MCF 10A (cell line): ENCODE results near the gene CBLC. TPM values are rescaled to one million over a fixed set of nuclear protein-coding genes. Genes with fewer than 3 reads are reported as not detected.

Experiments
- BruUV-seq: library from RNA; stranded (reverse); fragments of 400-500 nt; replicated peaks from 2 replicates; lab custom pipeline; 2021; lab: Mats Ljungman, UMichigan
- CTCF ChIA-PET: fragments of 300-600 bp; sonication (Branson Sonifier 250); formaldehyde crosslinking; extraction: SDS; loops from one replicate; lab custom pipeline; 2021; ENCODE audit warnings: antibody characterized with exemption, inconsistent platforms; lab: Yijun Ruan, JAX
- POLR2A ChIA-PET: fragments of 300-600, 350-650 bp; sonication (Branson Sonifier 250); formaldehyde crosslinking; extraction: SDS; loops from one replicate; lab custom pipeline; 2020; ENCODE audit warnings: antibody characterized with exemption, inconsistent platforms; lab: Yijun Ruan, JAX
- DNase-seq: peaks from one replicate; pipeline ENCODE4 v3.0.0-alpha.2; 2018; ENCODE audit not compliant: unreplicated experiment
- H3K27ac Mint-ChIP-seq: one replicate; pipeline ENCODE4 v1.8.0; 2022; ENCODE audit warnings: mild to moderate bottlenecking, low read depth, mixed read lengths; ENCODE audit not compliant: unreplicated experiment
- H3K27me3 Mint-ChIP-seq: one replicate; pipeline ENCODE4 v1.8.0; 2022; ENCODE audit warnings: mixed read lengths; ENCODE audit not compliant: insufficient read depth, unreplicated experiment
- H3K36me3 Mint-ChIP-seq: one replicate; pipeline ENCODE4 v1.8.0; 2022; ENCODE audit warnings: mild to moderate bottlenecking, moderate library complexity, mixed read lengths; ENCODE audit not compliant: insufficient read depth, unreplicated experiment
- H3K4me1 Mint-ChIP-seq: one replicate; pipeline ENCODE4 v1.8.0; 2022; ENCODE audit warnings: mixed read lengths; ENCODE audit not compliant: insufficient read depth, unreplicated experiment
- H3K4me3 Mint-ChIP-seq: one replicate; pipeline ENCODE4 v1.8.0; 2022; ENCODE audit warnings: mild to moderate bottlenecking, moderate library complexity, mixed read lengths; ENCODE audit not compliant: unreplicated experiment
- H3K9me3 Mint-ChIP-seq: one replicate; pipeline ENCODE4 v1.8.0; 2022; ENCODE audit warnings: mixed read lengths; ENCODE audit not compliant: unreplicated experiment
- CTCF ChIP-seq: fragments of 200-600 bp; IDR thresholded peaks from one replicate; pipeline ENCODE4 v1.8.0; 2022; ENCODE audit warnings: antibody characterized with exemption, mild to moderate bottlenecking; ENCODE audit not compliant: unreplicated experiment
- intact Hi-C: fragments of 100-400 bp; cut with micrococcal nuclease; formaldehyde crosslinking; loops from 2 replicates; pipeline ENCODE4 v1.14.1; 2022
- total RNA-seq: library from RNA; stranded (reverse); gene quantifications from 2 replicates; pipeline ENCODE4 v1.2.3, GENCODE V29; 2022

CBLC gene
- total RNA-seq, 1 experiment from 2014 or later = 14.6 TPM

GRCh38 chr19:44731081-44731480 lies 46.6 kb upstream of the CBLC start:
- intact Hi-C loops = no loop called here
- Mint-ChIP-seq H3K27me3 (no peaks in the 10 kb centered on the region), H3K9me3 (no peaks in the 10 kb centered on the region), H3K4me1 (peaks cover 5% of the 10 kb centered on the region), H3K36me3 (no peaks in the 10 kb centered on the region), H3K4me3 (no peak overlapping the region), H3K27ac (no peak overlapping the region)
- no TSS peak for BruUV-seq
- ChIA-PET POLR2A (interaction anchor here (0.8 kb wide), 1 partner anchor 10 kb away, joined by 3 read pairs; no protein-coding TSS in a partner anchor), CTCF (interaction anchor here (2.0 kb wide), 1 partner anchor 40 kb away, joined by 9 read pairs; no protein-coding TSS in a partner anchor)
- no peak for DNase-seq
- no peak for TF ChIP-seq CTCF

GRCh38 chr19:44731622-44732021 lies 46.1 kb upstream of the CBLC start:
- intact Hi-C loops = no loop called here

GRCh38 chr19:44732235-44733014 lies 45.3 kb upstream of the CBLC start:
- Mint-ChIP-seq H3K9me3 (no peaks in the 10 kb centered on the region), H3K4me1 (peaks cover 5% of the 10 kb centered on the region), H3K27ac (no peak overlapping the region), H3K27me3 (no peaks in the 10 kb centered on the region), H3K36me3 (no peaks in the 10 kb centered on the region), H3K4me3 (no peak overlapping the region)
- ChIA-PET CTCF (interaction anchor here (0.6 to 2.9 kb wide), 4 partner anchors 7 to 359 kb away, joined by 3 to 19 read pairs (median 7); no protein-coding TSS in a partner anchor), POLR2A (interaction anchor here (1.2 to 1.5 kb wide), 3 partner anchors 9 to 38 kb away, joined by 3 to 4 read pairs (median 4); no protein-coding TSS in a partner anchor)
- intact Hi-C loops = no loop called here
- TF ChIP-seq CTCF = no peak
- DNase-seq = no peak
- BruUV-seq = no TSS peak

More at GRCh38 chr19:44731622-44732021, 46.1 kb upstream of the CBLC start:
- ChIA-PET POLR2A (interaction anchor here (0.8 kb wide), 1 partner anchor 9 kb away, joined by 3 read pairs; no protein-coding TSS in a partner anchor), CTCF (interaction anchor here (0.6 to 2.9 kb wide), 3 partner anchors 8 to 40 kb away, joined by 3 to 19 read pairs (median 9); no protein-coding TSS in a partner anchor)
- DNase-seq = no peak
- no peak for TF ChIP-seq CTCF
- no peak overlapping the region for H3K4me3 Mint-ChIP-seq
- no peaks in the 10 kb centered on the region for H3K27me3 Mint-ChIP-seq
- peaks cover 5% of the 10 kb centered on the region for H3K4me1 Mint-ChIP-seq
- H3K9me3 Mint-ChIP-seq = no peaks in the 10 kb centered on the region
- H3K27ac Mint-ChIP-seq = no peak overlapping the region
- BruUV-seq = no TSS peak
- H3K36me3 Mint-ChIP-seq = no peaks in the 10 kb centered on the region

- POLR2A ChIA-PET = no interaction called here
- Mint-ChIP-seq H3K9me3 (no peaks in the 10 kb centered on the region), H3K4me1 (peaks cover 11% of the 10 kb centered on the region), H3K27me3 (no peaks in the 10 kb centered on the region), H3K27ac (no peak overlapping the region), H3K4me3 (no peak overlapping the region), H3K36me3 (no peaks in the 10 kb centered on the region)
- no TSS peak for BruUV-seq
- CTCF ChIA-PET = interaction anchor here (1.3 to 2.9 kb wide), 2 partner anchors 11 to 37 kb away, joined by 4 to 19 read pairs; no protein-coding TSS in a partner anchor
- no peak for DNase-seq
- TF ChIP-seq CTCF = no peak
- intact Hi-C loops = no loop called here
Observed at GRCh38 chr19:44734357-44734756, 43.3 kb upstream of the CBLC start.
